ENCODE data around the gene GOLGA6L26. TPM values are rescaled to one million over a fixed set of nuclear protein-coding genes. Genes with fewer than 3 reads are reported as not detected.
"Not testable (repeated sequence)": the region's sequence is repeated elsewhere in the genome, so short reads cannot be mapped to it uniquely, and the experiment has no call there.

Gene GOLGA6L26
- total RNA-seq (2022) (not detected in 2 replicates), Bru-seq, nascent RNA (not detected), BruChase-seq, experiment 1, labeled RNA remaining after a 6-hour chase (not detected), BruChase-seq, experiment 2, labeled RNA remaining after a 2-hour chase (not detected)
- long read RNA-seq = 0 reads

GRCh38 chr15:23334096-23334495, at the start of gene GOLGA6L26:
Gene GOLGA6L26, minus strand, starts transcription at chr15:23334196. Its CDS starts 61 bp downstream, at chr15:23334135.
- H3K4me1 Mint-ChIP-seq (ENCODE audit: low read depth, unreplicated experiment); H3K27me3 Mint-ChIP-seq (ENCODE audit: unreplicated experiment); H3K36me3 Mint-ChIP-seq (ENCODE audit: insufficient read depth, unreplicated experiment); H3K4me3 Mint-ChIP-seq (ENCODE audit: low read depth, unreplicated experiment); H3K27ac Mint-ChIP-seq (ENCODE audit: unreplicated experiment); H3K9me3 Mint-ChIP-seq (ENCODE audit: low read depth, unreplicated experiment); intact Hi-C loops (cut with micrococcal nuclease; ENCODE audit: unreplicated experiment); DNase-seq; BruUV-seq (replicated peaks); CTCF ChIA-PET: not testable (repeated sequence)

- H3K9me3 Mint-ChIP-seq (ENCODE audit: low read depth, unreplicated experiment); H3K4me1 Mint-ChIP-seq (ENCODE audit: low read depth, unreplicated experiment); H3K27ac Mint-ChIP-seq (ENCODE audit: unreplicated experiment); H3K36me3 Mint-ChIP-seq (ENCODE audit: insufficient read depth, unreplicated experiment); BruUV-seq (replicated peaks); DNase-seq; intact Hi-C loops (cut with micrococcal nuclease; ENCODE audit: unreplicated experiment); H3K4me3 Mint-ChIP-seq (ENCODE audit: low read depth, unreplicated experiment); CTCF ChIA-PET; H3K27me3 Mint-ChIP-seq (ENCODE audit: unreplicated experiment): not testable (repeated sequence)
Measured at GRCh38 chr15:23381192-23381591, 47.2 kb upstream of the GOLGA6L26 start.

GRCh38 chr15:23380700-23381099, 46.7 kb upstream of the GOLGA6L26 start:
- H3K27me3 Mint-ChIP-seq (ENCODE audit: unreplicated experiment); intact Hi-C loops (cut with micrococcal nuclease; ENCODE audit: unreplicated experiment); H3K4me3 Mint-ChIP-seq (ENCODE audit: low read depth, unreplicated experiment); CTCF ChIA-PET; BruUV-seq (replicated peaks); H3K27ac Mint-ChIP-seq (ENCODE audit: unreplicated experiment); H3K36me3 Mint-ChIP-seq (ENCODE audit: insufficient read depth, unreplicated experiment); DNase-seq; H3K9me3 Mint-ChIP-seq (ENCODE audit: low read depth, unreplicated experiment); H3K4me1 Mint-ChIP-seq (ENCODE audit: low read depth, unreplicated experiment): not testable (repeated sequence)

GRCh38 chr15:23378946-23379345, 45.0 kb upstream of the GOLGA6L26 start:
- H3K4me1 Mint-ChIP-seq (ENCODE audit: low read depth, unreplicated experiment); CTCF ChIA-PET; H3K4me3 Mint-ChIP-seq (ENCODE audit: low read depth, unreplicated experiment); H3K9me3 Mint-ChIP-seq (ENCODE audit: low read depth, unreplicated experiment); H3K27ac Mint-ChIP-seq (ENCODE audit: unreplicated experiment); intact Hi-C loops (cut with micrococcal nuclease; ENCODE audit: unreplicated experiment); DNase-seq; H3K36me3 Mint-ChIP-seq (ENCODE audit: insufficient read depth, unreplicated experiment); H3K27me3 Mint-ChIP-seq (ENCODE audit: unreplicated experiment); BruUV-seq (replicated peaks): not testable (repeated sequence)

GRCh38 chr15:23374226-23374625, 40.2 kb upstream of the GOLGA6L26 start:
- H3K4me3 Mint-ChIP-seq (ENCODE audit: low read depth, unreplicated experiment); H3K36me3 Mint-ChIP-seq (ENCODE audit: insufficient read depth, unreplicated experiment); intact Hi-C loops (cut with micrococcal nuclease; ENCODE audit: unreplicated experiment); DNase-seq; BruUV-seq (replicated peaks); H3K27me3 Mint-ChIP-seq (ENCODE audit: unreplicated experiment); CTCF ChIA-PET; H3K27ac Mint-ChIP-seq (ENCODE audit: unreplicated experiment); H3K4me1 Mint-ChIP-seq (ENCODE audit: low read depth, unreplicated experiment); H3K9me3 Mint-ChIP-seq (ENCODE audit: low read depth, unreplicated experiment): not testable (repeated sequence)

- H3K9me3 Mint-ChIP-seq (ENCODE audit: low read depth, unreplicated experiment); DNase-seq; H3K27ac Mint-ChIP-seq (ENCODE audit: unreplicated experiment); H3K27me3 Mint-ChIP-seq (ENCODE audit: unreplicated experiment); H3K4me1 Mint-ChIP-seq (ENCODE audit: low read depth, unreplicated experiment); CTCF ChIA-PET; H3K36me3 Mint-ChIP-seq (ENCODE audit: insufficient read depth, unreplicated experiment); H3K4me3 Mint-ChIP-seq (ENCODE audit: low read depth, unreplicated experiment); BruUV-seq (replicated peaks); intact Hi-C loops (cut with micrococcal nuclease; ENCODE audit: unreplicated experiment): not testable (repeated sequence)
Measured at GRCh38 chr15:23372891-23373600, 39.0 kb upstream of the GOLGA6L26 start.

- Mint-ChIP-seq H3K9me3 (ENCODE audit: low read depth, unreplicated experiment) (no peaks in the 10 kb centered on the region), H3K4me1 (ENCODE audit: low read depth, unreplicated experiment) (no peaks in the 10 kb centered on the region), H3K4me3 (ENCODE audit: low read depth, unreplicated experiment) (no peak overlapping the region), H3K27me3 (ENCODE audit: unreplicated experiment) (no peaks in the 10 kb centered on the region), H3K36me3 (ENCODE audit: insufficient read depth, unreplicated experiment) (no peaks in the 10 kb centered on the region), H3K27ac (ENCODE audit: unreplicated experiment) (no peak overlapping the region)
- CTCF ChIA-PET = no interaction called here
- DNase-seq = no peak
- intact Hi-C loops (cut with micrococcal nuclease; ENCODE audit: unreplicated experiment) = no loop called here
- BruUV-seq (replicated peaks) = no TSS peak
- TF ChIP-seq CTCF (IDR thresholded peaks at IDR 0.05; ENCODE audit: unreplicated experiment) = no peak
Measured at GRCh38 chr15:23372284-23372683, 38.3 kb upstream of the GOLGA6L26 start.

- BruUV-seq (replicated peaks); H3K4me3 Mint-ChIP-seq (ENCODE audit: low read depth, unreplicated experiment): not testable (repeated sequence)
Measured at GRCh38 chr15:23371868-23372267, 37.9 kb upstream of the GOLGA6L26 start.

GRCh38 chr15:23371134-23371533, 37.1 kb upstream of the GOLGA6L26 start:
- H3K27ac Mint-ChIP-seq (ENCODE audit: unreplicated experiment); H3K4me1 Mint-ChIP-seq (ENCODE audit: low read depth, unreplicated experiment); CTCF ChIA-PET; intact Hi-C loops (cut with micrococcal nuclease; ENCODE audit: unreplicated experiment); DNase-seq; H3K4me3 Mint-ChIP-seq (ENCODE audit: low read depth, unreplicated experiment); BruUV-seq (replicated peaks); H3K27me3 Mint-ChIP-seq (ENCODE audit: unreplicated experiment); H3K9me3 Mint-ChIP-seq (ENCODE audit: low read depth, unreplicated experiment); H3K36me3 Mint-ChIP-seq (ENCODE audit: insufficient read depth, unreplicated experiment): not testable (repeated sequence)

More at GRCh38 chr15:23371868-23372267, 37.9 kb upstream of the GOLGA6L26 start:
- intact Hi-C loops (cut with micrococcal nuclease; ENCODE audit: unreplicated experiment); CTCF ChIA-PET; H3K27ac Mint-ChIP-seq (ENCODE audit: unreplicated experiment); H3K9me3 Mint-ChIP-seq (ENCODE audit: low read depth, unreplicated experiment); H3K27me3 Mint-ChIP-seq (ENCODE audit: unreplicated experiment); H3K36me3 Mint-ChIP-seq (ENCODE audit: insufficient read depth, unreplicated experiment); H3K4me1 Mint-ChIP-seq (ENCODE audit: low read depth, unreplicated experiment); DNase-seq: not testable (repeated sequence)

Measured in Calu3 (cell line).